ENCODE data around the gene PPP1R9B. TPM values are rescaled to one million over a fixed set of nuclear protein-coding genes. Genes with fewer than 3 reads are reported as not detected.

Gene PPP1R9B, protein sequence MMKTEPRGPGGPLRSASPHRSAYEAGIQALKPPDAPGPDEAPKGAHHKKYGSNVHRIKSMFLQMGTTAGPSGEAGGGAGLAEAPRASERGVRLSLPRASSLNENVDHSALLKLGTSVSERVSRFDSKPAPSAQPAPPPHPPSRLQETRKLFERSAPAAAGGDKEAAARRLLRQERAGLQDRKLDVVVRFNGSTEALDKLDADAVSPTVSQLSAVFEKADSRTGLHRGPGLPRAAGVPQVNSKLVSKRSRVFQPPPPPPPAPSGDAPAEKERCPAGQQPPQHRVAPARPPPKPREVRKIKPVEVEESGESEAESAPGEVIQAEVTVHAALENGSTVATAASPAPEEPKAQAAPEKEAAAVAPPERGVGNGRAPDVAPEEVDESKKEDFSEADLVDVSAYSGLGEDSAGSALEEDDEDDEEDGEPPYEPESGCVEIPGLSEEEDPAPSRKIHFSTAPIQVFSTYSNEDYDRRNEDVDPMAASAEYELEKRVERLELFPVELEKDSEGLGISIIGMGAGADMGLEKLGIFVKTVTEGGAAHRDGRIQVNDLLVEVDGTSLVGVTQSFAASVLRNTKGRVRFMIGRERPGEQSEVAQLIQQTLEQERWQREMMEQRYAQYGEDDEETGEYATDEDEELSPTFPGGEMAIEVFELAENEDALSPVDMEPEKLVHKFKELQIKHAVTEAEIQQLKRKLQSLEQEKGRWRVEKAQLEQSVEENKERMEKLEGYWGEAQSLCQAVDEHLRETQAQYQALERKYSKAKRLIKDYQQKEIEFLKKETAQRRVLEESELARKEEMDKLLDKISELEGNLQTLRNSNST
- 10 to 100 TPM; 28.6 to 37.2 (median 31.9) TPM for total RNA-seq

DNA sequence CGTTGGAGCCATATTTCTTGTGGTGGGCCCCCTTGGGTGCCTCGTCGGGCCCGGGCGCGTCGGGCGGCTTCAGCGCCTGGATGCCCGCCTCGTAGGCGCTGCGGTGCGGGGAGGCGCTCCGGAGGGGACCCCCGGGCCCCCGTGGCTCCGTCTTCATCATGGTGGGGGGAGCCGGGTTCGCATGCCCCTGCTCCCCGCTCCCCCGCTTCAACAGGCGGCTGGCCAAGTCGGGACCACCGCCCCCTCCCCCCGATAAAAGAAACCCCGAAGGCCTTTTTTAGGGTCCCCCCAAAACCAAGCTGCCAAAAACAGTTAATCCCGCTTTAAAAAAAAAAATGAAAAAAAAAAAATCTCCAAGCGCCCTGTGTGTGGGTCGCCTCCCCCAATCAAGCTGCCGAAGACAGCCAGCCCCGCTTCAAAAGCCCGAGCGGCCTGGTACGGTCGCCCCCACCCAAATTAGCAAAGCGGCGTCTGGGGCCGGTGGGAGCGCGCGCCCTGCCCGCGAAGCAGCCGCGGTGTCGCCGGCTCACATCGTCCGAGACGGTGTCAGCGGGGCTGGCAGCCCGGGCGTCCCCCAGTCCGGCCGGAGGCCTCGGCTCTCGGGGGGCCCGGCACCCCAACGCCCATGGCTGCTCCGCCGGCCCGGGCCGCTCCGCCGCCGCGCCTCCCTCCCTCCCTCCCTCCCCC lies at the start of gene PPP1R9B:
PPP1R9B (minus strand) TSS at position 324 of the 687 bp plus-strand sequence; CDS start at position 160, 164 bp downstream.
- no peaks in the 10 kb centered on the region for H3K27me3 ChIP-seq
- no peaks in the 10 kb centered on the region for H3K9me3 ChIP-seq
- H3K4me3 ChIP-seq (replicated peaks in 1 of 3), result peak within 1 kb of the TSS; percentile 18 to 86 (median 76)
- H3K27ac ChIP-seq, result peak within 1 kb of the TSS; percentile 85 to 95 (median 86)
- 2% methylated on average over 19 to 32 of the region's 69 CpGs for WGBS, 2 donors
- TF ChIP-seq, protein P1, sequence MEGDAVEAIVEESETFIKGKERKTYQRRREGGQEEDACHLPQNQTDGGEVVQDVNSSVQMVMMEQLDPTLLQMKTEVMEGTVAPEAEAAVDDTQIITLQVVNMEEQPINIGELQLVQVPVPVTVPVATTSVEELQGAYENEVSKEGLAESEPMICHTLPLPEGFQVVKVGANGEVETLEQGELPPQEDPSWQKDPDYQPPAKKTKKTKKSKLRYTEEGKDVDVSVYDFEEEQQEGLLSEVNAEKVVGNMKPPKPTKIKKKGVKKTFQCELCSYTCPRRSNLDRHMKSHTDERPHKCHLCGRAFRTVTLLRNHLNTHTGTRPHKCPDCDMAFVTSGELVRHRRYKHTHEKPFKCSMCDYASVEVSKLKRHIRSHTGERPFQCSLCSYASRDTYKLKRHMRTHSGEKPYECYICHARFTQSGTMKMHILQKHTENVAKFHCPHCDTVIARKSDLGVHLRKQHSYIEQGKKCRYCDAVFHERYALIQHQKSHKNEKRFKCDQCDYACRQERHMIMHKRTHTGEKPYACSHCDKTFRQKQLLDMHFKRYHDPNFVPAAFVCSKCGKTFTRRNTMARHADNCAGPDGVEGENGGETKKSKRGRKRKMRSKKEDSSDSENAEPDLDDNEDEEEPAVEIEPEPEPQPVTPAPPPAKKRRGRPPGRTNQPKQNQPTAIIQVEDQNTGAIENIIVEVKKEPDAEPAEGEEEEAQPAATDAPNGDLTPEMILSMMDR (IDR thresholded peaks at IDR 0.05), result no peak
- no peak for TF ChIP-seq POLR2A (IDR thresholded peaks at IDR 0.05)
- peaks cover 39 to 61% of the 10 kb centered on the region in 2 donors for H3K4me1 ChIP-seq
- no peak for DNase-seq
- intact Hi-C loops (cut with DNase I), result no loop called here
- H3K36me3 ChIP-seq, result no peaks in the 10 kb centered on the region

DNA sequence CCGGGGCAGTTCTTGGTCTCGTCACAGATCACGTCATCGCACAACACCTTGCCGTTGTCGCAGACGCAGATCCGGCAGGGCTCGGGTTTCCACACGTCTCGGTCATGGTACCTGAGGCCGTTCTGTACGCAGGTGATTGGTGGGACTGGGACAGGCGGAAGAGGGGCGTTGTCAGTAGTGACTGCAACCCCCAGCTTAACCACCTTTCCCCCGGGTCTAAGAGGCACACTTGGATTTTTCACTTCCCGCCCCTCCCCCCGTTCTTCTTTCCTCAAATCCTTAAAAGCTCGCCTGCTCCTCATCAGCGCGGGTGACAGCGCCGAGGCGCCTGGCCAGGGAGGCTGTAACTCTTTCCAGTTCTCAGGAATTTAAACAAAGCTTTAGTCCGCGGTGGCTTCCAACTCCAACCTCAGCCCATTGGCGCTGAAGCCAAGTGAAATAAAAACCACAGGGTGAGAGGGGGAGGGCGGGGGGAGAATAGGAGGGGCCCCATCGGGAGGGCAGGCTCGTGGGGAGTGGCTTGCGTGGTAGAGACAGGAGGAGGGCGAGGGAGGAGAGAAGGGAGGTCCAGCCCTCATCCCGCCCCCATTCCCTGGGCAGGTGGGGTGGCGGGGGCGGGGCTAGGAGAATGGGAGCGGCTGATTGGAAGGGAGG lies 49.5 kb upstream of the PPP1R9B start:
- TF ChIP-seq, protein P1 (IDR thresholded peaks at IDR 0.05), result no peak
- peak in 1 of 2 donors; percentile 49 for TF ChIP-seq POLR2A (IDR thresholded peaks at IDR 0.05)
- Histone ChIP-seq H3K4me3 (replicated peaks in 1 of 3) (peak overlapping the region in 2 of 3 donors; percentile 33), H3K27me3 (peaks cover 10% of the 10 kb centered on the region), H3K4me1 (peaks cover 12 to 29% of the 10 kb centered on the region in 2 donors), H3K9me3 (no peaks in the 10 kb centered on the region), H3K36me3 (peaks cover 0 to 12% of the 10 kb centered on the region in 2 donors), H3K27ac (peak overlapping the region; percentile 30 to 64 (median 59))
- intact Hi-C loops (cut with DNase I), result loop anchor here (2.0 kb wide), 2 partner anchors 73 to 97 kb away; no protein-coding TSS in a partner anchor
- 2 to 5% methylated on average over 27 to 31 of the region's 36 CpGs for WGBS, 2 donors
- DNase-seq, result peak; percentile 94

DNA sequence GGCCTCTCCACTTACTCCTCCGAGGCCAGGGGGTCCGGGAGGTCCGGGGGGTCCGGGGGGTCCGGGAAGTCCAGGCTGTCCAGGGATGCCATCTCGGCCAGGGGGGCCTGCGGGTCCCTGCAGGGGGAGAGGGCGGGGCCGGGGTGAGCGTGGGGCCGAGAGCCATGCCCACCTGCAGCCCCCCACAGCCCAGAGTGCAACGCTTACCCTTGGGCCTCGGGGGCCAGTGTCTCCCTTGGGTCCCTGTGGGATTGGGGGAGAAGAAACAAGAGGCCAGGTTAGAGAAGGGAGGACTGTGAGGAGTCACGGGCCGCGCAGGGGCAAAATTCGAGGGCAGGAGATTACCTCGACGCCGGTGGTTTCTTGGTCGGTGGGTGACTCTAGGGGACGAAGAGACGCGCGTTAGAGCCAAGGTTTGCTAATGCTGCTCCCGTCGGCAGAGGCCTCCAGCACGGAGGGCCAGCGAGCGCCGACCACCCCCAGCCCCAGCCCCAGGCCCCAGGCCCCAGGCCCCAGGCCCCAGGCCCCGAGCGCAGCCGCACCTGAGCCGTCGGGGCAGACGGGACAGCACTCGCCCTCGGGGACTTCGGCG lies 48.8 kb upstream of the PPP1R9B start:
- TF ChIP-seq POLR2A (IDR thresholded peaks at IDR 0.05), result no peak
- Histone ChIP-seq H3K27me3 (peaks cover 10% of the 10 kb centered on the region), H3K9me3 (no peaks in the 10 kb centered on the region), H3K4me3 (replicated peaks in 1 of 3) (peak overlapping the region in 1 of 3 donors; percentile 33), H3K27ac (peak overlapping the region; percentile 30 to 64 (median 59)), H3K36me3 (peaks cover 0 to 18% of the 10 kb centered on the region in 2 donors), H3K4me1 (peaks cover 12 to 29% of the 10 kb centered on the region in 2 donors)
- intact Hi-C loops (cut with DNase I), result no loop called here
- 43 to 45% methylated on average over 25 to 27 of the region's 41 CpGs for WGBS, 2 donors
- DNase-seq, result no peak

DNA sequence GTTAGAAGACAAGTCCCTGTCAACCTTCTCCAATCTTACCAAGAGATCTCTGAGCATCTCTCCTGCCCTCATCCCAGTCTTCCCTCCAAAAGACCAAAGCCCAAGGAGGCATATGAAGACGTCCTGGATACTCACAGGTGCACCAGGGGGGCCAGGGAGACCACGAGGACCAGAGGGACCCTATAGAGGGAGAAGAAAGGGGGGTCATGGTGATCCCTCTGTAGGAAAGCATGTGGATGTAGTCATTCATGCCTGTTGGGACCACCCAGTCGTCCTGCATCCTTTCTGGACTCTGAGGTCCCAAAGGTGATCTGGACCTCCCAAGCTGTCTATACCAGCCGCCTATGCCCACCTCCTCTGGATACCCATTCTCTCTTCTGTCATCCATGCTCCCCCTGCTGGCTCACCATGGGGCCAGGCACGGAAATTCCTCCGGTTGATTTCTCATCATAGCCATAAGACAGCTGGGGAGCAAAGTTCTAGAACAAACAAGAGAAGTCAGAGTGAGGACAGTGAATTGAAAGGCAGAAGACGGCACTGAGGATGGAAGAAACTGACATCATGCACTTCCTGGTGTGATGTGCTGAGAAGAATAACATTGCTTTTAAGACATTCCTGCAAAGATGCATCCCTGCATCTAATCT lies 47.7 kb upstream of the PPP1R9B start:
- Histone ChIP-seq H3K9me3 (no peaks in the 10 kb centered on the region), H3K27ac (peak overlapping the region in 2 of 3 donors; percentile 2 to 38), H3K4me3 (replicated peaks in 1 of 3) (no peak overlapping the region), H3K27me3 (peaks cover 10% of the 10 kb centered on the region), H3K4me1 (peaks cover 12 to 29% of the 10 kb centered on the region in 2 donors), H3K36me3 (peaks cover 0 to 26% of the 10 kb centered on the region in 2 donors)
- WGBS, 2 donors, result 40 to 41% methylated on average over 6 to 7 of the region's 7 CpGs
- TF ChIP-seq POLR2A (IDR thresholded peaks at IDR 0.05), result no peak
- TF ChIP-seq, protein P1 (IDR thresholded peaks at IDR 0.05), result peak in 5 of 6 experiments; percentile 28 to 56 (median 43)
- intact Hi-C loops (cut with DNase I), result no loop called here
- peak; percentile 53 to 56 for DNase-seq
